Activated T-helper 1 cell treated with anti-CD3 and anti-CD28 coated beads, Interleukin-12 subunit alpha, Interleukin-12 subunit beta, Interleukin-2, Interleukin-4 antibody, amounts not matched to agents 30 ng/mL and 10 ng/mL and 1 ng/mL, durations not matched to agents 14 hours and 24 hours and 36 hours (primary cell): ENCODE results near the gene NACAD. TPM values are rescaled to one million over a fixed set of nuclear protein-coding genes. Genes with fewer than 3 reads are reported as not detected.

Experiments used
- DNase-seq: peaks from one replicate; pipeline ENCODE4 v3.0.0; 2021; ENCODE audit warnings: low spot score
- H3K27ac Mint-ChIP-seq: one replicate; pipeline ENCODE4 v1.8.0; 2021; ENCODE audit warnings: mild to moderate bottlenecking, mixed read lengths
- H3K27me3 Mint-ChIP-seq: one replicate; pipeline ENCODE4 v1.8.0; 2022; ENCODE audit warnings: mild to moderate bottlenecking, moderate library complexity, mixed read lengths; ENCODE audit not compliant: insufficient read depth
- H3K36me3 Mint-ChIP-seq: one replicate; pipeline ENCODE4 v1.8.0; 2021; ENCODE audit warnings: low read depth, mixed read lengths
- H3K4me1 Mint-ChIP-seq: one replicate; pipeline ENCODE4 v1.8.0; 2021; ENCODE audit warnings: low read depth, mixed read lengths
- H3K4me3 Mint-ChIP-seq: one replicate; pipeline ENCODE4 v1.8.0; 2021; ENCODE audit warnings: mild to moderate bottlenecking, moderate library complexity, mixed read lengths
- H3K9me3 Mint-ChIP-seq: one replicate; pipeline ENCODE4 v1.8.0; 2021; ENCODE audit warnings: mixed read lengths
- intact Hi-C: fragments of 100-400 bp; cut with micrococcal nuclease; formaldehyde crosslinking; loops from one replicate; pipeline ENCODE4 v1.15.1; 2024
- total RNA-seq: library from RNA; stranded (reverse); gene quantifications from 2 replicates; pipeline ENCODE4 v1.2.3, GENCODE V29; 2022

The NACAD gene
- total RNA-seq, 1 donor from 2014 or later: 0.05 TPM

DNA sequence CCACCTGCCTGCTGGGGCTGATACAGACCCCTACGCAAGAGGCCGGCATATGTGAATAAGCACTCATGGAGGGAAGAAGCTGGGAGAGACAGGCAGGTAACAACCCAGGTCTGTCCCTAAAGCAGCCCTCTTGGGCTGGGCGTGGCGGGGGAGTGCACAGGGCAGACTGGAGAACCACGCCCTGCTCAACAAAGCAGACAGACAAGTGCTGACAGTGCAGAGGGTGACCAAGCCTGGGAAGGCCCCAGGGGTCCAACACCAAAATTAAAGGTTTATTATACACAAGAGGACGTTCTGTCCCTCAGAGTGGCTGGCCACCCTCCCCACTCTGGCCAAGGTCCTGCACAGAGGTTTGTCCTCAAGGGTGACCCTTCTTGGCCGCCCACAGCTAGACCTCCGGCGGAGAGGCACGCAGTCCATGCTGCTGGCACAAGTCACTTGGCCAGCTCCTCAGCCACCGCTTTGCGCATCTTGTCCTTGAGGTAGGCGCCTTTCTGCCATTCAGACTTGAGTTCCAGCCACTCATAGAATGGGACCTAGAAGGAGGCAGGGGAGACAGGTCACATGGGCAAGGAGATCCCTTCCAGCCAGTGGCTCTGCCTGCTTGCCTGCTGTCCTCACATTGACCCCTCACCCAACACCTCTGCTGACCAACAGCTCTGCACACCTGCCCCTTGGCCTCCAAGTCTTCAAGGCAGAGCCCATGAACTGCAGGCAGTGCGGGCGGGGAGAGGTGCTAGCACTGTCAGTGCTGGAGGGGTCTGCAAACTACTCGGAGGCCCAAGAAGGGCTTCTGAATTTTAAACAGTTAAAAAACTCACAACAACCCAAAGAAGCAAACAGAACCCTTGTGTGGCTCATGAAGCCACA lies 11.4 kb upstream of the NACAD start:
- Mint-ChIP-seq H3K9me3 (no peaks in the 10 kb centered on the region), H3K36me3 (peaks cover 31% of the 10 kb centered on the region), H3K27me3 (peaks cover 3% of the 10 kb centered on the region), H3K27ac (no peak overlapping the region), H3K4me1 (no peaks in the 10 kb centered on the region), H3K4me3 (no peak overlapping the region)
- no peak for DNase-seq
- intact Hi-C loops: no loop called here

DNA sequence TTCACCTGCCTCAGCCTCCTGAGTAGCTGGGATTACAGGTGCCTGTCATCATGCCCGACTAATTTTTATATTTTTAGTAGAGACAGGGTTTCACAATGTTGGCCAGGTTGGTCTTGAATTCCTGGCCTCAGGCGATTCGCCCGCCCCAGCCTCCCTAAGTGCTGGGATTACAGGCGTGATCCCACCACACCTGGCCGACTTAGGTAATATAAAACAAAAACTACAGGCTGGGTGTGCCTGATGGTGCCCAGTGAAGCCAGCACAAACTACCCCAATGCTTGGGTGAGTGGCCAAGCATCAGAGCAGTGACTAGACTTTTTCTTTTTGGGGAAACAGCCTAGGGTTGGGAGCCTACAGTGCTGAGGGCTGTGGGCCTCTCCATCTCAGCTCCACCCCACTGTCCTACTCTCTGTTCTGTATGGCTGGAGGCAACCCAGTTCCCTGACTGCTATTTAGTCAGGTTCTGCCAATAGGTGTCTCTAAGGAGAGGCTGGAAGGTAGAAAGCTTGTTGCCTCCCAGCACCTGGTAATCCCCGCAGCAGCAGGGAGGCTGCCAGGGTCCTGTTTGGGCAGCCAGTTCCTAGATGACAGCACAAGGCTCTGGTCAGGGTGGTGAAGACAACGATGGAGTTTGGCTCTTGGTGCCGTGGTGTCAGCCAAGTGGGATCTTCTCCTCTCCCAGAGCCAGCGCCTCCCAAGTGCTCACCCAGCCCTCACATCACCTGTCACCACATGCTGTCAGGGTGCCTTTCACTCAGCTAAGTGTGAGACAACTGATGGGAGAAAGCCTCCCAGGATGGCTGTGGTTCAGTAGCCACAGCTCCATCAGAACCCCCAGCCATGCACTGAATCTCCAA lies 10.4 kb upstream of the NACAD start:
- DNase-seq: no peak
- Mint-ChIP-seq H3K27me3 (peaks cover 5% of the 10 kb centered on the region), H3K27ac (no peak overlapping the region), H3K36me3 (peaks cover 29% of the 10 kb centered on the region), H3K4me3 (no peak overlapping the region), H3K4me1 (no peaks in the 10 kb centered on the region), H3K9me3 (no peaks in the 10 kb centered on the region)
- intact Hi-C loops: no loop called here

DNA sequence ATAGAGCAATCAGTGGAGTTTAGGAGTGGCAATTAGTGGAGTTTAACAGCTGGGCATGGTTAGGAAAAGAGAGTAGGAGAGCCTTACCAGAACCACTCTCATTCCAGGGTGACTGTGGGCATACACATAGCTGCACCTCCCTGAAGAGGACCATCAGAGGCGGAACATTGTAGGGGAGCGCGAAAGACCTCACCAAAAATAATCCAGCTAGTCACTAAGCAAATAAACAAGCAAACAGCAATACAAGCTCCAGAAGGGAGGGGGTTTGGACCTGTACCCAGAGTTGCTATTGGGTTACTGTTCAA lies 4.1 kb upstream of the NACAD start:
- Mint-ChIP-seq H3K27me3 (peaks cover 36% of the 10 kb centered on the region), H3K4me1 (no peaks in the 10 kb centered on the region), H3K27ac (no peak overlapping the region), H3K9me3 (no peaks in the 10 kb centered on the region), H3K36me3 (peaks cover 4% of the 10 kb centered on the region), H3K4me3 (no peak overlapping the region)
- no peak for DNase-seq
- intact Hi-C loops: no loop called here

DNA sequence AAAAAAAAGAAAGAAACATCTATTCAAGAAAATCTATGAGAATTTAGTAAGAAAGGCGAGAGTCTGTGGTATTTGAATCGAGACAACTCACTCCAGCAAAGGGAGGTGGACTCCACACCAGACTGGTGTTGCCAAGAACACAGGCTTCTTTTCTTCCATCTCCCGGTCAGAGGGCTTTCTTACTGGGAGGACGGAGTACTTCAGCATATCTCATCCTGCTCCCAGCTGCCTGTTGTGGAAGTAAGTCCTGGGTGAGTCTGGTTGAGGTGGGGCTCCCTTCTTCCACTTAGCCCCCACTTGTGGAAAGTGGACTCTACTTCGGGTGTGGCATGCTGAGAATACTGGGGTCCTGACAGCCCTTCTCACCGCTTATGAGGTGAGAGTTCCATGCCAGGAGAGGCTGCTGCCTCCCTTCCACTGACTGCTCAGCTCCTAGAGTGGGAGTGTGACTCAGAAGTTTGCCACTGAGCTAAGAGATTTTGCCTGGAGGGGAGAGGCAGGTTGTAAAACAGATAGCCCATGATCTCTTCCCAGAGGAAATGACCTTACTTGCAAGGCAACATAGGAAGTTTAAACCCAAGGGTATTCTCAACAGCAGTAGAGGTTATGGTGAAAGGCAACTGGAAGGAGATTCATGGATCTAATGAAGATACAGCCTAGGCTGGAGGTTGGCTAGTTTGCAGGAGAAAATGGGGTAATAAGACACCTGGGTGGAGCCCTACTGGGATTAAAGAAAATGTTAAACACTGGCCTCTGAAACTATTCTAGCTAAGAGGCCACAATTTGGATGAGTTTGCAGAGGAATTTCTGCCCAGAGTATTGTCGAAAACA lies 3.5 kb upstream of the NACAD start:
- Mint-ChIP-seq H3K4me1 (no peaks in the 10 kb centered on the region), H3K27me3 (peaks cover 38% of the 10 kb centered on the region), H3K36me3 (peaks cover 4% of the 10 kb centered on the region), H3K9me3 (no peaks in the 10 kb centered on the region), H3K27ac (no peak overlapping the region), H3K4me3 (no peak overlapping the region)
- no peak for DNase-seq
- intact Hi-C loops: no loop called here

DNA sequence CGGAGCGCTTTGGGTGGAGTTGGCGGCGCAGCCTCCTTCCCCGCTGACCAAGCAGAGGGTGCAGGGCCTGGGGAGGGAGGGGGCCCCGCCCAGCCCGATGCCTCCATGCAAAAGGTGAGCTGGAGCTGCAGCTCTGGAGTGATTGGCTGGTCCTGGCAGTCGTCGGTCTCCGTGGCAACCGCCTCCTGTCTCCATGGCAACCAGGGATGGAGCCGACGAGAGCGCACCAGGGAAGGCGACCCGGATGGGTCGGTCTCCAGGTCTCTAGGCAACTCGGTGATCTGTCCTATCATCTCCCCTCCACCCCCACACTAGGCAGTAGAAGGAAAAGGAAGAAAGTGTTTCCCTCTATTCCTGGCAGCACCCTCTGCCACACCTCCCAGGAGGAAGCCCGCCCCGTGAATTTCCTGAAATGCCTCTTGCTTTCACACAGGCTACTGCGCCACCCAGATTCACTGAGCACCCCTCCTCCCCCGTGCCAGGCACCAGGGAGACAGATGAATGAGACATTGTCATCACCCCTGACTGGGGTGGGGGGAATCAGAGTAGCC lies 647 bp upstream of the NACAD start:
- Mint-ChIP-seq H3K4me1 (no peaks in the 10 kb centered on the region), H3K27me3 (peaks cover 36% of the 10 kb centered on the region), H3K36me3 (no peaks in the 10 kb centered on the region), H3K27ac (no peak overlapping the region), H3K9me3 (no peaks in the 10 kb centered on the region), H3K4me3 (peak overlapping the region; percentile 73)
- intact Hi-C loops: loop anchor here (1.0 kb wide), 2 partner anchors 22 to 47 kb away; partner anchors contain the start of gene TBRG4
- DNase-seq: peak; percentile 60

DNA sequence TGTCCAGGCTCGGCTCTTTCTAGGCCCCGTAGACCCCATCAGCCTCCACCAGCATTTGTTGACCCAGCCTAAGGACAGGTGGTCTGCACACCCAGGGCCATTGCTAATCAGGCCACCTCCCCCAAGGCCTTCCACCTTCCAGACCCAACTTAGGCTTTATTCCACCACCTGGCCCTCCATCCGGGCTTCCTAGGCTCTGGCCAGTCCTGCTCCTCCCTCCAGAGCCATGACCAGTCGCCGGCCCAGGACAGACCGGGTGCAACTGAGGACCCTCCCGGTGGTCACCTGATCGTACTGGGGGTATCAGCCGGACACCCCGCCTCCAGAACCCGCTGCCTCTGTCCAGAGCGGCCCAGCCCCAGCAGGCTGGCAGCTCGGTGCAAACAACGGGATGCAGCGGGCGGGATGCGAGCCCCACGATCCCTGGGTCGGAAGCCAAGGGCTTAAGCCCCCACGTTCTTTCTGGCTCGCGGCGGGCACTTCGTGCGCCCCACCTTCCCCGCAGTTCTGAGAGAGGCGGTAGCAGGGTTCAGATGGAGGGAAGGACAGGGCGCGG lies 545 bp downstream of the NACAD start:
- Mint-ChIP-seq H3K27ac (no peak overlapping the region), H3K4me3 (peak overlapping the region; percentile 33), H3K9me3 (no peaks in the 10 kb centered on the region), H3K4me1 (no peaks in the 10 kb centered on the region), H3K36me3 (no peaks in the 10 kb centered on the region), H3K27me3 (peaks cover 36% of the 10 kb centered on the region)
- no peak for DNase-seq
- intact Hi-C loops: no loop called here

DNA sequence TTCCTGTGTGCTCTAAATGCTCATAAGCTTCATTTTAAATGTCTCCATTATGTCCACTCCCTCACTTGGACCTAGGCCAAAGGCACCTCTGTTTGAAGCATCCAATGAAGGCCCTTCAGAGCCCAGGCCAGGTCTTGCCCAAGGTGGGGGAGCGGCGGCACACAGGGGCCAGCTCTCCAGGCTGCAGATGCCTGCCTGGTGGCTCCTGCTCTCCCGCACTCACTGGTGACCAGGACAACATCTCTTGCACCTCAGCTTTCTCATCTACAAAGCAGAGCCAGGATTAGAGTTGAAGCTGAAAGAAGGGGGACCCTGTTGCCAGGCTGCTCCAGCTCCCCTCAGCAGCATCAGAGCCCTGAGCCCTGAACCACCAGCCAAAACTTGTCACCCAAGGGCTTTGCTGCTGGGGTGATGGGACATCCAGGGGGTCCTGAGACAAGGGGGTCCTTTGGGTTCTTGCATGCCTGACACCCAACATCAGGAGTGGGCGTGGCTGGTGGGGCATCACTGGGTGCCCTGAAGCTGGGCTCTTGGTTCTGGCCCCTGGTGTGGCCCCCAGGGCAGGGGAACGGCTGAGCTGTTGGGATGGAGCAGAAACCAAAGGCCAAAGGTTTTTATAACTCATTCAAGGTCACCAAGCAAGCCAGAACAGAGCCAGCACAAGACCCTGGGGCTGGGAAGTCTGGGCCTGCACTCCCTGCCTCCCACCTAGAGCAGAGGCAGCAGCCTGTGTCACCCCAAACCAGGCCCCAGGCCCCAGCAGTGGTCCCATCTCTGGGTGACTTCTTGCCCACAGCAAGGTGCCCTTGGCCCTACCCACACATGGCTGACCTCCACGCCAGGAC lies 1.2 kb downstream of the NACAD start:
- no peak overlapping the region for H3K4me3 Mint-ChIP-seq

DNA sequence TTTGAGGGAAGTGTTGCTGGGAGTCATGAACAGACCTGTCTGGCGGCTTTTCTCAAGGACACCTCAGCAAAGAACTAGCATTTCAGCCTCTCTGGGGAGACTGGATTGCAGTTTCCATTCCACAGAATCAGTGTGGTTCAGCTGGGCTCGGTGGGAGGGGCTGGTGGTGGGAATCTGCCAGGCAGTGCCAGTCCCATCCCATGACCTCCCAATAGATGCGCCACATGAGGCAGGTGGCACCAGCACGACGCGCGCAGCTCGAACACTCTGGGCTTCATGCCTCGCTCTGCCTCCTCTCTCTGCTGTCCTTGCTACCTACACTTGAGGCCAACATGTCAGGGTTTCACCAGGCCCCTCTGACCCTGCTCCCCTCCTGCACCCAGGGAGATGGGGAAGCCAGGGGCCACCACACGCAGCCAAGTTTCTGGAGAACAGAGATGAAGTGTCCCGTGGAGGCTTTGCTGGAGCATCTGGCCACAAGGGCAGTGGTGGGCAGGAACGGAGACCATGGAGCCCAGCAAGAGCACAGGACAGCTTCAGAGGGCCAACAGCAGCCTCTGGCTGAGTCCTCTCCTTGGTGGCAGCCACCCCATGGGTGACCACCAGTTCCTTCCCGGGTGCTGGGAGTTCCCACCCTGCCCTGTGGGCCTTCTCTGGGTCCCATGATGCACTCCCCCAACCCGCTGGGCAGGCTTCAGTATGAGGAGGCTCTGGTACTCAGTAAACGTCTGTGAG lies 2.3 kb downstream of the NACAD start:
- intact Hi-C loops: no loop called here
- no peaks in the 10 kb centered on the region for H3K9me3 Mint-ChIP-seq
- no peak for DNase-seq
- H3K4me1 Mint-ChIP-seq: no peaks in the 10 kb centered on the region
- H3K36me3 Mint-ChIP-seq: no peaks in the 10 kb centered on the region
- peaks cover 27% of the 10 kb centered on the region for H3K27me3 Mint-ChIP-seq
- H3K4me3 Mint-ChIP-seq: no peak overlapping the region
- H3K27ac Mint-ChIP-seq: no peak overlapping the region

More for the DNA sequence above, 1.2 kb downstream of the NACAD start:
- intact Hi-C loops: no loop called here
- no peaks in the 10 kb centered on the region for H3K9me3 Mint-ChIP-seq
- H3K27ac Mint-ChIP-seq: no peak overlapping the region
- H3K4me1 Mint-ChIP-seq: no peaks in the 10 kb centered on the region
- H3K36me3 Mint-ChIP-seq: no peaks in the 10 kb centered on the region
- no peak for DNase-seq
- peaks cover 36% of the 10 kb centered on the region for H3K27me3 Mint-ChIP-seq

DNA sequence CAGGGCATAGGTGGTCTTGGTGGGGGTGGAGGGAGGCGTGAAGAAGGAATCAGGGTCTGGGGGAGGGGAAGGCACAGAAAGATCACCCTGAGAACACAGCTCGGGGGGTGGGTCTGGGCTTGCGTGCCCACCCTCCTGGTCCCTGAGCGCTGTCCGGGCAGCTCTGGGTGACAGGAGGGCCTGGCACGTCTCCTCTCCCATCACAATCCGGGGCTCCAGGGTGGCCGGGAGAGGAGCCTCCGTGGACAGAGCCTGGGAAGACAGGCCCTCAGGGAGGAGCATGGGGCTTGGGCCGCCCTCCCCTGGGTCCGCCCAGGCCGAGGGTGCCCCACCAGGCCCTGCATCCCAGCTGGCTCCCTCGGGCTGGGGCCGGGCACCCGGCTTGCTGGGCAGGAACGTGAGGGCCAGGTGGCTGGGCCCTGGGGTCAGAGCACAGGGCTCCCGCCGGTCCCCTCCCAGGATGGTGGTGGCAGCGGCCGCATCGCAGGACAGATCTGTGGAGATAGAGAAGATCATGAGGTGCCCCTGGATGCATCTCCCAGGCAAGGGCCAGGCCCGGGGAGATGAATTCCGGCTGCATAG lies 3.1 kb downstream of the NACAD start:
- intact Hi-C loops: no loop called here
- no peak for DNase-seq
- no peak overlapping the region for H3K4me3 Mint-ChIP-seq
- H3K9me3 Mint-ChIP-seq: no peaks in the 10 kb centered on the region
- no peaks in the 10 kb centered on the region for H3K36me3 Mint-ChIP-seq
- H3K27ac Mint-ChIP-seq: no peak overlapping the region
- H3K4me1 Mint-ChIP-seq: no peaks in the 10 kb centered on the region
- peaks cover 25% of the 10 kb centered on the region for H3K27me3 Mint-ChIP-seq

DNA sequence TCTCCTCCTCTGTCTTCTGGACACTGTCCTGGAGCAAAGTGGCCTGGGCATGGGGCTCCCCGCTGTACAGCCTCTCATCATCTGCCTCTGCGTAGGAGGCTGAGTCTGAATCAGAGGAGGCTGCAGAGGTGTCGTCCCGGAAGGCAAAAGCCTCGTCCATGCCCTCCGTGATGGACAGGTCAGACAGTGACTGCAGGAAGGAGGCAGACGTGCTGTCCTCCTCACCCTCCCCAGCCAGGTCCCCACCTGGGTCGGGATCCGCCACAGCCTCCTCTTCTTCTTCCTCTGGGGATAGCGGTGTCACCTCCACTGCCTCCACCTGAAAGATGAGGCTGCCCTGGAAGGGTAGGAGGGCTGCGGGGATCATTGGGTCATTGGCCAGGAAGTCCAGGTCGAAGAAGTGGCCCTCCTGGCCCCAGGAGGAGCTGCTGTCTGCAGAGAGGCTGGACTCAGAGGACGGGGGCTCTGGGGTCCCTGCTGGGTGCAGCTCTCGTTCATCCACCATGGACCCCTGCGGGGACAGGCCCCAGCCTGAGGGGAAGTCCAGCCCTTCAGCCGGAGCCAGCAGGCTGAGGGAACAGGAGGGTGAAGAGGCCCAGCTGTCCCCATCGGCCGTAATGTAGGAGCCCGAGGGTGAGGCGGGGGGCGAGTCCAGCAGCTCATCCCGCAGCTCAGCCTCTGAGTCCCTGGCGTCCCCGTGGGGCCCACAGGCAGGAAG lies 3.7 kb downstream of the NACAD start:
- no peaks in the 10 kb centered on the region for H3K9me3 Mint-ChIP-seq
- no peaks in the 10 kb centered on the region for H3K36me3 Mint-ChIP-seq
- no peaks in the 10 kb centered on the region for H3K4me1 Mint-ChIP-seq
- peaks cover 21% of the 10 kb centered on the region for H3K27me3 Mint-ChIP-seq
- no peak for DNase-seq
- intact Hi-C loops: no loop called here
- H3K4me3 Mint-ChIP-seq: no peak overlapping the region
- H3K27ac Mint-ChIP-seq: no peak overlapping the region
